GM12878 (cell line): ENCODE measurements around the gene BPI. TPM values are rescaled to one million over a fixed set of nuclear protein-coding genes. Genes with fewer than 3 reads are reported as not detected.

Source experiments
- EED ChIP-seq: sonication (generic); IDR thresholded peaks from 2 replicates; pipeline ENCODE4 v1.6.1; 2016; ENCODE audit warnings: antibody characterized with exemption, low read depth
- GATAD2B ChIP-seq: fragments of 450-650 bp; conservative IDR thresholded peaks from 2 replicates; pipeline ENCODE4 v1.6.1; 2017; ENCODE audit warnings: low read depth, mild to moderate bottlenecking, moderate library complexity
- IKZF2 ChIP-seq, 2 experiments: fragments of 450-650 bp; IDR thresholded peaks; 2 replicates each; pipeline ENCODE4 v1.6.1; 2017; ENCODE audit warnings: mild to moderate bottlenecking in 2 of 2, moderate library complexity in 2 of 2
- ZZZ3 ChIP-seq: IDR thresholded peaks from 2 replicates; pipeline ENCODE4 v1.6.1; 2011; ENCODE audit warnings: low read depth; ENCODE audit not compliant: control insufficient read depth, insufficient read length
- polyA plus RNA-seq, 11 experiments: library from polyadenylated mRNA; depleted of rRNA in 4 of 11; unstranded in 6 of 11; stranded (reverse) in 5 of 11; fragments of >200 nt; fragmentation: Nextera tagmentation in 4 of 11; fragmentation: Illumina TruSeq in 1 of 11; extraction: Ambion mirVana in 4 of 11; extraction: Trizol in 1 of 11; gene quantifications; 1 replicate in 1 of 11; 2 replicates in 10 of 11; pipeline versions ENCODE4 v1.2.1 to v1.2.3, GENCODE V29; 2011 to 2016; ENCODE audit warnings: inconsistent platforms in 2 of 11, missing spikeins in 2 of 11, low read depth in 1 of 11
- total RNA-seq, 4 experiments: library from RNA; depleted of rRNA in 3 of 4; stranded (reverse); fragments of >200 nt in 3 of 4; fragmentation: Illumina TruSeq in 1 of 4; extraction: Trizol in 1 of 4; gene quantifications; 2 replicates each; pipeline versions ENCODE4 v1.2.1 to v1.2.3, GENCODE V29; 2013 to 2021
- TF ChIP-seq, protein P1 (sequence below): IDR thresholded peaks from 2 replicates; pipeline ENCODE4 v1.6.1; 2012; ENCODE audit warnings: mild to moderate bottlenecking, low read depth, low read length
- TF ChIP-seq, protein P2 (sequence below): IDR thresholded peaks from 2 replicates; pipeline ENCODE4 v1.6.1; 2012; ENCODE audit warnings: low read depth, low read length, improper control_type of control experiment
- TF ChIP-seq, protein P3 (sequence below): fragments of 450-650 bp; IDR thresholded peaks from 2 replicates; pipeline ENCODE4 v1.6.1; 2018; ENCODE audit warnings: mild to moderate bottlenecking, low read depth, moderate library complexity; ENCODE audit not compliant: partially characterized antibody

BPI gene
- total and polyA plus RNA-seq, 10 of the 15 experiments (the other 5 are each of a cell fraction or from before 2014, with no cell fraction given), result not detected

DNA sequence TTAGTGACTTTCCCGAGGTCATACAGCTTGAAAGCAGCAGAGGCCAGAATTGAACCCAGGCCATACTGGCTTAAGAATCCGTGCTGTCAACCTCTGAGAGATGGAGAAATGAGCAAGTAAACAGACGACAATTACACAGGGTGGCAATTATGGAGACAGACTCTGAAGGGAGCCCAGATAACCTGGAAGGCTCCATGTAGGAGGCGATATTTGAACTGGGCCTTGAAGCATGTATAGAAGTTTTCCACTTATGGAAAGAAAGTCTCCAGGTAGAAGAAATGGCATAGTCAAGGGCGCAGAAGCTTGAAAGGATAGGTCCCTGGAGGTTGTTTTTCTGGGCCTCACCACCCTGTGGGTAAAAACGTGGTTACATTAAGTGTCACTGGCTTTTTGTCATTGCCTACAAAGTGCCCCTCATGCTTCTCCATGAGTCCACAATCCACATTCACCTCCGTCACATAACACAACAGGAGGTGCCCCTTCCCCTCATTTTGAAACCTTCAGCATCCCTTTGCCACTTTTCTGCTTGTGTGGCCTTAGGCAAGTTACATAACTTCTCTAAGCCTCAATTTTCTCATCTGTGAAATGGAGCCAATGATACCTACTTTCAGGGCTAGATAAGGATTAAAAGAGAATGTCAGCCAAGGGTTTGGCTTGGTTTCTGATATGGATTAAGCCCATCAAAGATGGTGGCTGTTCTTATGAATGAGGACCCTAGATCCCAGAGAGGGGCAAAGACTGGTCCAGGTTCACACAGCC, 5.9 kb upstream of the BPI start (continued):
- TF ChIP-seq, protein P1, sequence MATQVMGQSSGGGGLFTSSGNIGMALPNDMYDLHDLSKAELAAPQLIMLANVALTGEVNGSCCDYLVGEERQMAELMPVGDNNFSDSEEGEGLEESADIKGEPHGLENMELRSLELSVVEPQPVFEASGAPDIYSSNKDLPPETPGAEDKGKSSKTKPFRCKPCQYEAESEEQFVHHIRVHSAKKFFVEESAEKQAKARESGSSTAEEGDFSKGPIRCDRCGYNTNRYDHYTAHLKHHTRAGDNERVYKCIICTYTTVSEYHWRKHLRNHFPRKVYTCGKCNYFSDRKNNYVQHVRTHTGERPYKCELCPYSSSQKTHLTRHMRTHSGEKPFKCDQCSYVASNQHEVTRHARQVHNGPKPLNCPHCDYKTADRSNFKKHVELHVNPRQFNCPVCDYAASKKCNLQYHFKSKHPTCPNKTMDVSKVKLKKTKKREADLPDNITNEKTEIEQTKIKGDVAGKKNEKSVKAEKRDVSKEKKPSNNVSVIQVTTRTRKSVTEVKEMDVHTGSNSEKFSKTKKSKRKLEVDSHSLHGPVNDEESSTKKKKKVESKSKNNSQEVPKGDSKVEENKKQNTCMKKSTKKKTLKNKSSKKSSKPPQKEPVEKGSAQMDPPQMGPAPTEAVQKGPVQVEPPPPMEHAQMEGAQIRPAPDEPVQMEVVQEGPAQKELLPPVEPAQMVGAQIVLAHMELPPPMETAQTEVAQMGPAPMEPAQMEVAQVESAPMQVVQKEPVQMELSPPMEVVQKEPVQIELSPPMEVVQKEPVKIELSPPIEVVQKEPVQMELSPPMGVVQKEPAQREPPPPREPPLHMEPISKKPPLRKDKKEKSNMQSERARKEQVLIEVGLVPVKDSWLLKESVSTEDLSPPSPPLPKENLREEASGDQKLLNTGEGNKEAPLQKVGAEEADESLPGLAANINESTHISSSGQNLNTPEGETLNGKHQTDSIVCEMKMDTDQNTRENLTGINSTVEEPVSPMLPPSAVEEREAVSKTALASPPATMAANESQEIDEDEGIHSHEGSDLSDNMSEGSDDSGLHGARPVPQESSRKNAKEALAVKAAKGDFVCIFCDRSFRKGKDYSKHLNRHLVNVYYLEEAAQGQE, result no peak
- TF ChIP-seq, protein P2, sequence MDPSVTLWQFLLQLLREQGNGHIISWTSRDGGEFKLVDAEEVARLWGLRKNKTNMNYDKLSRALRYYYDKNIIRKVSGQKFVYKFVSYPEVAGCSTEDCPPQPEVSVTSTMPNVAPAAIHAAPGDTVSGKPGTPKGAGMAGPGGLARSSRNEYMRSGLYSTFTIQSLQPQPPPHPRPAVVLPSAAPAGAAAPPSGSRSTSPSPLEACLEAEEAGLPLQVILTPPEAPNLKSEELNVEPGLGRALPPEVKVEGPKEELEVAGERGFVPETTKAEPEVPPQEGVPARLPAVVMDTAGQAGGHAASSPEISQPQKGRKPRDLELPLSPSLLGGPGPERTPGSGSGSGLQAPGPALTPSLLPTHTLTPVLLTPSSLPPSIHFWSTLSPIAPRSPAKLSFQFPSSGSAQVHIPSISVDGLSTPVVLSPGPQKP, result no peak
- no peak for TF ChIP-seq GATAD2B
- TF ChIP-seq EED, result no peak
- TF ChIP-seq IKZF2 (IDR thresholded peaks at IDR 0.05), result no peak
- TF ChIP-seq, protein P3, sequence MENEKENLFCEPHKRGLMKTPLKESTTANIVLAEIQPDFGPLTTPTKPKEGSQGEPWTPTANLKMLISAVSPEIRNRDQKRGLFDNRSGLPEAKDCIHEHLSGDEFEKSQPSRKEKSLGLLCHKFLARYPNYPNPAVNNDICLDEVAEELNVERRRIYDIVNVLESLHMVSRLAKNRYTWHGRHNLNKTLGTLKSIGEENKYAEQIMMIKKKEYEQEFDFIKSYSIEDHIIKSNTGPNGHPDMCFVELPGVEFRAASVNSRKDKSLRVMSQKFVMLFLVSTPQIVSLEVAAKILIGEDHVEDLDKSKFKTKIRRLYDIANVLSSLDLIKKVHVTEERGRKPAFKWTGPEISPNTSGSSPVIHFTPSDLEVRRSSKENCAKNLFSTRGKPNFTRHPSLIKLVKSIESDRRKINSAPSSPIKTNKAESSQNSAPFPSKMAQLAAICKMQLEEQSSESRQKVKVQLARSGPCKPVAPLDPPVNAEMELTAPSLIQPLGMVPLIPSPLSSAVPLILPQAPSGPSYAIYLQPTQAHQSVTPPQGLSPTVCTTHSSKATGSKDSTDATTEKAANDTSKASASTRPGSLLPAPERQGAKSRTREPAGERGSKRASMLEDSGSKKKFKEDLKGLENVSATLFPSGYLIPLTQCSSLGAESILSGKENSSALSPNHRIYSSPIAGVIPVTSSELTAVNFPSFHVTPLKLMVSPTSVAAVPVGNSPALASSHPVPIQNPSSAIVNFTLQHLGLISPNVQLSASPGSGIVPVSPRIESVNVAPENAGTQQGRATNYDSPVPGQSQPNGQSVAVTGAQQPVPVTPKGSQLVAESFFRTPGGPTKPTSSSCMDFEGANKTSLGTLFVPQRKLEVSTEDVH, result no peak
- TF ChIP-seq ZZZ3, result no peak
